Activated CD4-positive, alpha-beta memory T cell treated with anti-CD3 and anti-CD28 coated beads, Interleukin-2, amount 10 ng/mL, durations not matched to agents 7 days and 5 days (primary cell): ENCODE results near the gene DHRS4. TPM values are rescaled to one million over a fixed set of nuclear protein-coding genes. Genes with fewer than 3 reads are reported as not detected.
"Not testable (repeated sequence)": the region's sequence is repeated elsewhere in the genome, so short reads cannot be mapped to it uniquely, and the experiment has no call there.

Experiments
- CTCF ChIA-PET: fragments of 350-600 bp; sonication (Branson Sonifier 250); formaldehyde crosslinking; loops from one replicate; lab custom pipeline; 2021; ENCODE audit warnings: antibody characterized with exemption, inconsistent platforms; lab: Charles Lee
- POLR2A ChIA-PET: fragments of 350-600 bp; sonication (Branson Sonifier 250); formaldehyde crosslinking; loops from one replicate; lab custom pipeline; 2021; ENCODE audit warnings: antibody characterized with exemption; lab: Charles Lee
- DNase-seq: peaks from one replicate; pipeline ENCODE4 v3.0.0-alpha.2; 2020
- H3K27ac Mint-ChIP-seq: one replicate; pipeline ENCODE4 v1.8.0; 2021; ENCODE audit warnings: mild to moderate bottlenecking, mixed read lengths
- H3K27me3 Mint-ChIP-seq: one replicate; pipeline ENCODE4 v1.8.0; 2021; ENCODE audit warnings: mixed read lengths
- H3K36me3 Mint-ChIP-seq: one replicate; pipeline ENCODE4 v1.8.0; 2021; ENCODE audit warnings: low read depth, mixed read lengths
- H3K4me1 Mint-ChIP-seq: one replicate; pipeline ENCODE4 v1.8.0; 2021; ENCODE audit warnings: mixed read lengths
- H3K4me3 Mint-ChIP-seq: one replicate; pipeline ENCODE4 v1.8.0; 2021; ENCODE audit warnings: mild to moderate bottlenecking, mixed read lengths
- H3K9me3 Mint-ChIP-seq: one replicate; pipeline ENCODE4 v1.8.0; 2021; ENCODE audit warnings: mixed read lengths
- total RNA-seq, 2 experiments: library from RNA; stranded (reverse); gene quantifications; one replicate each; pipeline ENCODE4 v1.2.3, GENCODE V29; 2021

The DHRS4 gene
- total RNA-seq, 2 experiments from 2014 or later, result 17.6 to 19.0 TPM

DNA sequence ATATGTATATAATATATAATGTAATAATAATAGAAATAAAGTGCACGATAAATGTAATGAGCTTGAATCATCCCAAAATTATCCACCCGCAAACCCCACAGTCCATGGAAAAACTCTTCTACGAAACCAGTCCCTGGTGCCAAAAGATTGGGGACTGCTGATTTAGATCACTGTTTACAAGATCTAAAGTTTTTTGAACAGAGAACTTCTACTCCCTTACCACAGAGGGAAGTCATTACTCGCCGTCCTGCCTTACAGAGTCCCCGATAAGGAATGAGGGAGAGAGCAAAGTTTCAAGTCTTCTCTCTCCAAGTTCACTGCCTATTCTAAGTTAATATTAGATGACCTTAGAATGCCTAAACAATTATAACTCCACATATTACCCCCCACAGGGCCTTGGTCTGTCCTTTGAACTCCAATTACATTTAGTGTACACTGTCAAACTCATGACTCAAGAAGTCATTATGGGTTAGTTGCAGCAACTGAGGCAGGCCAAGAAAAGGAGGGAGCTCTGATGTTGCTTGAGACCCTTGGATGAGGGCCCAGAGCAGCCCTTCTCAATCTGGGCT, 21.8 kb upstream of the DHRS4 start:
- ChIA-PET CTCF (interaction anchor here (0.7 to 3.3 kb wide), 4 partner anchors 9 to 343 kb away, joined by 3 to 19 read pairs (median 4); no protein-coding TSS in a partner anchor), POLR2A (no interaction called here)
- Mint-ChIP-seq H3K27ac (no peak overlapping the region), H3K9me3 (no peaks in the 10 kb centered on the region), H3K36me3 (no peaks in the 10 kb centered on the region), H3K4me3 (no peak overlapping the region), H3K4me1 (no peaks in the 10 kb centered on the region), H3K27me3 (peaks cover 9% of the 10 kb centered on the region)
- DNase-seq, result no peak

DNA sequence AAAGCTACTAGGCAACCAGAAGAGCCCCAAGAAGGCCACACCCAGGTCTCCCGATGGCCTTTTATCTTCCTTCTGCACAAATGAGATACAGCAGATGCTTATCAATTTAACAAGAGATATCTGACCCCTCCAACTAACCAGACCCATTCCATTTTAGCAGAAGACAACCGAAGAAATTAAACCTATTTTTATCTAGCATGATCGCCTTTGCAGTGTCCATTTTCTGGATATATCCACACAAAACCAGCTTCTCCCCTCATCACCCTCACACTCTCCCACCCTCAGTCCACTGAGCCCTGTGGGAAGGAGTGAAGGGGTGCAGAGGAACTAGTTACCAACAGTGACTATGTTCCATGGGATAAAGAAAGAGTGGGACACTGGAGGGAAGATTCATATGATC, 20.9 kb upstream of the DHRS4 start:
- H3K36me3 Mint-ChIP-seq, result no peaks in the 10 kb centered on the region
- H3K4me3 Mint-ChIP-seq, result no peak overlapping the region
- peaks cover 9% of the 10 kb centered on the region for H3K27me3 Mint-ChIP-seq
- H3K4me1 Mint-ChIP-seq, result no peaks in the 10 kb centered on the region
- ChIA-PET POLR2A (no interaction called here), CTCF (interaction anchor here (1.6 kb wide), 1 partner anchor 301 kb away, joined by 4 read pairs; no protein-coding TSS in a partner anchor)
- no peaks in the 10 kb centered on the region for H3K9me3 Mint-ChIP-seq
- DNase-seq, result no peak
- no peak overlapping the region for H3K27ac Mint-ChIP-seq

DNA sequence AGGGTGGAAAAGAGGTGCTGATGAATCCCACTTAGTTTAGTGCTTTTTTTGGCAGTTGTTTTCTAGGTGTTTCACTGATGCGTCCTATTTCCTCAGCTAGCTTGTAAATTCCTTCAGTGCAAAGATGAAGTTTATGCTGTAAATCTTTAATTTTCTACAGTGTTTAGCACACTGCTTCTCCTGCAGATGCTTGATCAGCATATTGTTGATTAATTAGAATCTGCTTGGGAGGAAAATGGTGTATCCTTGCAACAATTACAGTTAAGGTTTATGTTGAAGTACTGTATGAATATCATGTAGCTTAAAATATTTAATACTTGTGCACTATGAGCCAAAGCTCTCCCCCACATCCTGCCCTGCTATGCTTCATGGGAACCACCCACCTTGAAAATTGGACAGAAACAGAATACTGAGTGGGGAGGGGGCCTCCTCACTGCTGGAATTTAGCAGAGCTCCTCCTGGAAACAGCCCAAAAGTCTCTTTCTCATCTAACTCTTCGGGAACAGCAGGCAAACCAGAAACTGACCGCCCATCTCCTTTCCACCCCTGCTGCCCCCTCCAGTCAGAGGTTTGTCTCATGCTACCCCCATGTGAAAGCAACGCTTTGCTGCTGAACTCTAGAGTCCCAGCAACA, 20.3 kb upstream of the DHRS4 start:
- H3K4me1 Mint-ChIP-seq, result no peaks in the 10 kb centered on the region
- no peak overlapping the region for H3K27ac Mint-ChIP-seq
- POLR2A ChIA-PET, result no interaction called here
- H3K9me3 Mint-ChIP-seq, result no peaks in the 10 kb centered on the region
- H3K36me3 Mint-ChIP-seq, result no peaks in the 10 kb centered on the region
- no peak overlapping the region for H3K4me3 Mint-ChIP-seq
- no peak for DNase-seq
- H3K27me3 Mint-ChIP-seq, result peaks cover 9% of the 10 kb centered on the region
- CTCF ChIA-PET, result interaction anchor here (1.6 kb wide), 1 partner anchor 301 kb away, joined by 4 read pairs; no protein-coding TSS in a partner anchor

DNA sequence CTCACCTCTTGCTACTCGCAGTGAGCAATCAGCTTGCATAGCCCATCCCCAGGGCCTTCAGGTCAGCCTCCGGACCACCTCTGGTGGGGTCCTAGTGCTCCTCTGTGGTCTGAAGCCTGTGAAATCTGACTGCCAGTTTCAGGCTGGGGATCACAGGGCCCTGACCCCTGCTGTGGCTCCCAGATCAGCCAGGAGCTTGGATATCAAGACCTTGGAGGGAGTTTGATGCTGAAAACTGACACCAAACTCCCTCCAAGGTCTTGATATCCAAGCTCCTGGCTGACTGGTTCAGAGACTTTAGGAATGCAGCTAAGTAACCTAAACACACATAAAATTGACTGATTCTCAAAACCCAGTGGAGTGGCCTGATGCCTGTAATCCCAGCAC, 19.8 kb upstream of the DHRS4 start:
- Mint-ChIP-seq H3K4me1 (no peaks in the 10 kb centered on the region), H3K36me3 (no peaks in the 10 kb centered on the region), H3K27ac (no peak overlapping the region), H3K9me3 (no peaks in the 10 kb centered on the region), H3K4me3 (no peak overlapping the region), H3K27me3 (peaks cover 9% of the 10 kb centered on the region)
- CTCF ChIA-PET, result interaction anchor here (1.6 kb wide), 1 partner anchor 302 kb away, joined by 4 read pairs; no protein-coding TSS in a partner anchor
- POLR2A ChIA-PET, result no interaction called here
- DNase-seq, result no peak

DNA sequence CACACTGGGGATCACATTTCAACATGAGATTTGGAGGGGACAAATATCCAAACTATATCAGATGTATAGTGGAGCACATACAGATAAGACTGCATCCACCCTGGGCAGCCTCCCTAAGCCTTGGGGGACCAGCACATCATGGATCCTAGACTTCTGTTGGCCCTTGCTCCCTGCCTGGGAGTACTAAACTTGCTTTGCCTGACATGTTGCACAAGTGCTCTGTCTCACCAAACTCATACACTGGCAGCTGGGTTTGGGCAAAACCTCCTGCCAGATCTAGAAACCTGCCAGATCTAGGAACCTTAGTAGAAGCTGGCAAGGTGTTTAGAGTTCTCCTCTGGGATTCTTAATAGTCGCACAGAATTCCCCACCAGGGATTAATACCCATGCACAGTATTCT, 18.4 kb upstream of the DHRS4 start:
- Mint-ChIP-seq H3K27ac (no peak overlapping the region), H3K36me3 (peaks cover 2% of the 10 kb centered on the region), H3K9me3 (no peaks in the 10 kb centered on the region), H3K4me1 (no peaks in the 10 kb centered on the region), H3K27me3 (peaks cover 3% of the 10 kb centered on the region), H3K4me3 (no peak overlapping the region)
- ChIA-PET CTCF (no interaction called here), POLR2A (no interaction called here)
- DNase-seq, result no peak

DNA sequence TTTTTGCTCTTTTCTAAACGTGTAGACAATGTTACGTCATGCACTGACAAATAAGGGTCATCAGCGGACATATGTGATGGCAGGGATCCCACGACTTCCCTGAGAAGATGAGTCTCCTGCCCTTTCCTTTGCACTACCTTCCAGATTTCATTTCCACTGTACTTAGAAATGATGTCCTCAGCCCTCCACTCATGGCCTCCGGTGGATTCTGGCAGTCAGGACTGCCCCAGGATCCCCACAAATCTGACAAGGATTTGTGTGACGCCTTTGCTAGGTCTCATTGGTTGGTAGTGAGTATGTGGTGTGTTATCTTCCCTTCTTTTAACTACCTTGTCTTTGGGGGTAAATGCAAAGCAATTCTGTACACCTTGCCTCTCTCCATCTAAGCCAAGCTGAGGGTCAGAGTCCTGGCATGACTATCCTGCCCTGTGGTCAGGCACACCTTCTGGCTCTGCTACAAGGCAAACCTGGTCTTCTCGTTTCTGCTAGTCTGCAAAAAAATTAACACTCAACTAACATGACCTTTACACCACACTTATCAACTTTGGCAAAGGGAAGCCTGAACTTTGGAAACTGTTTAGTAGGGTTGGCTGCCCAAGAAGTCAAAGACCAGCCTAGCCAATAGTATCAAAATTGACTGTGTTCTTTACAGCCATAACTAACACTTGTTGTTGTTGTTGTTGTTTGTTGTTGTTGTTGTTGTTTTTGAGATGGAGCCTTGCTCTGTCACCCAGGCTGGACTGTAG, 17.3 kb upstream of the DHRS4 start:
- Mint-ChIP-seq H3K36me3 (peaks cover 2% of the 10 kb centered on the region), H3K9me3 (no peaks in the 10 kb centered on the region), H3K4me1 (no peaks in the 10 kb centered on the region), H3K27me3 (peaks cover 3% of the 10 kb centered on the region), H3K27ac (no peak overlapping the region), H3K4me3 (no peak overlapping the region)
- POLR2A ChIA-PET, result no interaction called here
- no peak for DNase-seq
- CTCF ChIA-PET, result interaction anchor here (0.6 kb wide), 1 partner anchor 430 kb away, joined by 3 read pairs; no protein-coding TSS in a partner anchor

DNA sequence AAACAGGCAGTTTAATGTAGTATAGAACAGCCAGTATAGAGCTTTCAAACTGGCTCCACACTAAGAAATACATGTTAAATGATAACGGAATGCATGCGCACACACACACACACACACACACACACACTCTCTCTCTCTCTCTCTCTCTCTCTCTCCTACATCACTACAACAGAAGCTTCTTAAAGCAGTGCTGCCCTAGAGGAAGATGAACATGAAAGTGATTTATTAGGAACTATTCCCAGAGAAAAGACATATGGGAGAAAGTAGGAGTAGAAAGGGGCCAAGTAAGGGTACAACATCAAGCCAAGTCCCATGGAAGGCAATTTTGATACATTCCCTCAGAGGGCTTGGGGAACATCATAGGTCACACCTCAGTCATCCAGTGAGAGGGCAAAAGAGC, 16.4 kb upstream of the DHRS4 start:
- Mint-ChIP-seq H3K4me1 (no peaks in the 10 kb centered on the region), H3K9me3 (no peaks in the 10 kb centered on the region), H3K27me3 (peaks cover 3% of the 10 kb centered on the region), H3K4me3 (no peak overlapping the region), H3K36me3 (peaks cover 2% of the 10 kb centered on the region), H3K27ac (no peak overlapping the region)
- ChIA-PET POLR2A (no interaction called here), CTCF (no interaction called here)
- DNase-seq, result no peak

DNA sequence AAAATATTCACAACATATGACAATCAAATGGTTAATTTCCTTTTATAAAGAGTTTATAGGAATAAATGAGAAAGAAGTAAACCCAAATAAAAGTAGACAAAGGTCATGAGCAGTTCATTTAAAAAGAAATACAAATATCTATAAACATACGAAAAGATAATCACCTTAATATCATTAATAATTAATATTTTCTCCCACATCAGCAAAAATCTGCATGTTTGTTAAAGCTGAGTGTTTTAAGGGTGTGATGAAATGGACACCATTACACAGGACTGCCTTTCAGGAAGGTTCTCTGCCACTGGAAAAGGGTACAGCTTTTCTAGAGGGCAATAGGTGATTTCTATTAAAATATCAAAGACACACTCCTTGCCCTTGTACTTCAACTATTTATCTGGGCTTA, 14.7 kb upstream of the DHRS4 start:
- no peak for DNase-seq
- no peaks in the 10 kb centered on the region for H3K9me3 Mint-ChIP-seq
- no peak overlapping the region for H3K27ac Mint-ChIP-seq
- ChIA-PET CTCF (interaction anchor here (1.5 kb wide), 1 partner anchor 350 kb away, joined by 4 read pairs; no protein-coding TSS in a partner anchor), POLR2A (no interaction called here)
- peaks cover 3% of the 10 kb centered on the region for H3K27me3 Mint-ChIP-seq
- H3K4me1 Mint-ChIP-seq, result no peaks in the 10 kb centered on the region
- peaks cover 2% of the 10 kb centered on the region for H3K36me3 Mint-ChIP-seq
- no peak overlapping the region for H3K4me3 Mint-ChIP-seq

DNA sequence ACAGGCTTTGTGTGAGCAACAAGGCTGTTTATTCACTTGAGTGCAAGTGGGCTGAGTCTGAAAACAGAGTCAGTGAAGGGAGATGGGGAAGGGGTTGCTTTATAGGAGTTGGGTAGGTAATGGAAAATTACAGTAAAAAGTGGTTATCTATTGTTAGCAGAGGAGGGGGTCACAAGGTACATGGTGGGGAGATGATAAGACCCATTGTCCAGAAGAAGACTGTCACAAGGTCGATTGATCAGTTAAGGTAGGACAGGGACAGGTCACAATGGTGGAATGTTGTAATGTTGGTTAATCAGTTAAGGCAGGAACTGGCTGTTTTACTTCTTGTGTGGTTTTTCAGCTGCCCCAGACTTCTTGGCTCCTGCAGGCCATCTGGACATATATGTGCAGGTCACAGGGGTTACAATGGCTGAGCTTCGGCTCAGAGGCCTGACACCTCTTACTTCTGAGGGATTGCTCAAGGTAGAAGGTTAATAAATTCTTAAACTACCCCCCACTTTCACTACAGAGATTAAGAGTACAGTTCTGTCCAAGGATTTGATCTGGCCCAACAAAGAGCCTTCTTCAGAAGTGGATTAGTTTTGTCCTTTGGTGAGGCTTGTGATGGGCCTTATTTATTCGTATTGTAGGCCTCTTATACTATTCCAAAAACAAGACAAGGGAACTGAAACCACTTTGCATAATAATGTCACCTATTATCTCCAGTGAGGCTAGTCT, 13.8 kb upstream of the DHRS4 start:
- Mint-ChIP-seq H3K4me3 (no peak overlapping the region), H3K36me3 (peaks cover 2% of the 10 kb centered on the region), H3K4me1 (no peaks in the 10 kb centered on the region), H3K27me3 (peaks cover 2% of the 10 kb centered on the region), H3K9me3 (no peaks in the 10 kb centered on the region), H3K27ac (no peak overlapping the region)
- no peak for DNase-seq
- CTCF ChIA-PET, result no interaction called here
- POLR2A ChIA-PET, result no interaction called here

DNA sequence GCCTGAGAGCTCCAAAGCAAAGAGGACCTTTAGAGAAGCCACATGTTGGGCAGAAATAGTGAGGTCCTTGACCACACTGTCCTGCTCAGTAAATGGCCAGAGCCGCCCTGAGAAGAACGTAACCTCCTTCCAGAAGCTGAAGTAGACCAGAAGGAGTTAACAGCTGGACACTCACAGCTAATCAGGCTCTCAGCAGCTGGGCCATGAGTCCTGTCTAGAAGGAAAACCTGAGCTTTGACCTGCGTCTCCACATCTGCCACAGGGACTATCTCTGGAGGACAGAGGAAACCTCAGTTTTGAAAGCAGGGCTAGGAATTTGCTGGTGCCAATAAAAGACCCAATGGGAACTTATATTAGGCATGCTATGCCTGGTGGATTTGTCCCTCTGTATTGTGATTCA, 12.3 kb upstream of the DHRS4 start:
- H3K36me3 Mint-ChIP-seq, result peaks cover 2% of the 10 kb centered on the region
- H3K27ac Mint-ChIP-seq, result no peak overlapping the region
- ChIA-PET POLR2A (no interaction called here), CTCF (no interaction called here)
- no peaks in the 10 kb centered on the region for H3K9me3 Mint-ChIP-seq
- no peaks in the 10 kb centered on the region for H3K4me1 Mint-ChIP-seq
- no peak for DNase-seq
- H3K4me3 Mint-ChIP-seq, result no peak overlapping the region
- no peaks in the 10 kb centered on the region for H3K27me3 Mint-ChIP-seq

DNA sequence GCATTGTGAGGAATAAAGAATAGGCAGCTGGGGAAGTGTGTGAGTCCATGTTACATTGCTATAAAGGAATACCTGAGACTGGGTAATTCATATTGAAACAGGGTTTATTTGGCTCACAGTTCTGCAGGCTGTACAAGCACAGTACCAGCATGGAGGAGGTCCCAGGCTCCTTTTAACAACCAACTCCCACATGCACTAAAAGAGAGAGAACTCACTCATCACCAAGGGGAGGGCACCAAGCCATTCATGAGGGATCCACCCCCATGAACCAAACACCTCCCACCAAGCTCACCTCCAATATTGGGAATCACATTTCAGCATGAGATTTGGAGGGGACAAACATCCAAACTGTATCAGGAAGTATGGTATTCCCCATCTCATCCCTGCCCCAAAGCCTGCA, 11.9 kb upstream of the DHRS4 start:
- H3K27me3 Mint-ChIP-seq, result peaks cover 2% of the 10 kb centered on the region
- H3K4me1 Mint-ChIP-seq, result no peaks in the 10 kb centered on the region
- POLR2A ChIA-PET, result no interaction called here
- no peaks in the 10 kb centered on the region for H3K9me3 Mint-ChIP-seq
- no peak overlapping the region for H3K4me3 Mint-ChIP-seq
- H3K36me3 Mint-ChIP-seq, result peaks cover 2% of the 10 kb centered on the region
- H3K27ac Mint-ChIP-seq, result no peak overlapping the region
- DNase-seq, result no peak
- CTCF ChIA-PET, result no interaction called here

DNA sequence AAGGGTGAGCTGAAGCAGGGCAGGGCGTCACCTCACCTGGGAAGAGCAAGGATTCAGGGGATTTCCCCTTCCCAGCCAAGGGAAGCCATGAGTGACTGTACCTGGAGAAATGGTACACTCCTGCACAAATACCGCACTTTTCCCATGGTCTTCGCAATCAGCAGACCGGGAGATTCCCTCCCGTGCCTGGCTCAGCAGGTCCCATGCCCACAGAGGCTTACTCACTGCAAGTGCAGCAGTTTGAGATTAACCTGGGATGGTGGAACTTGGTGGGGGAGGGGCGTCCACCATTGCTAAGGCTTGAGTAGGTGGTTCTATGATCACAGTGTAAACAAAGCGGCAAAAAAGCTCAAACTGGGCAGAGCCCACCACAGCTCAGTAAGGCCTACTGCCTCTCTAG, 11.0 kb upstream of the DHRS4 start:
- no peak overlapping the region for H3K4me3 Mint-ChIP-seq
- POLR2A ChIA-PET, result no interaction called here
- H3K9me3 Mint-ChIP-seq, result no peaks in the 10 kb centered on the region
- peaks cover 2% of the 10 kb centered on the region for H3K36me3 Mint-ChIP-seq
- CTCF ChIA-PET, result interaction anchor here (1.2 to 1.5 kb wide), 2 partner anchors 10 to 11 kb away, joined by 3 to 5 read pairs; partner anchors contain the start of gene DHRS4
- H3K27me3 Mint-ChIP-seq, result peaks cover 4% of the 10 kb centered on the region
- no peaks in the 10 kb centered on the region for H3K4me1 Mint-ChIP-seq
- DNase-seq, result no peak
- no peak overlapping the region for H3K27ac Mint-ChIP-seq

DNA sequence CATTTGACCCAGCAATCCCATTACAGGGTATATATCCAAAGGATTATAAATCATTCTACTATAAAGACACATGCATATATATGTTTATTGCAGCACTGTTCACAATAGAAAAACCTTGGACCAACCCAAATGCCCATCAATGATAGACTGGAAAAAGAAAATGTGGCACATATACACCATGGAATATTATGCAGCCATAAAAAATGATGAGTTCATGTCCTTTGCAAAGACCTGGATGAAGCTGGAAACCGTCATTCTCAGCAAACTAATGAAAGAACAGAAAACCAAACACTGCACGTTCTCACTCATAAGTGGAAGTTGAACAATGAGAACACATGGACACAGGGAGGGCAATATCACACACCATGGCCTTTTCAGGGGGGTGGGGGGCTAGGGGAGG, 4.5 kb upstream of the DHRS4 start:
- POLR2A ChIA-PET, DNase-seq, H3K4me3 Mint-ChIP-seq, H3K27me3 Mint-ChIP-seq, CTCF ChIA-PET, H3K27ac Mint-ChIP-seq: not testable (repeated sequence)
- Mint-ChIP-seq H3K9me3 (peaks cover 16% of the 10 kb centered on the region), H3K36me3 (peaks cover 16% of the 10 kb centered on the region), H3K4me1 (peaks cover 22% of the 10 kb centered on the region)
